Measurements from ENCODE around the gene FBXW9. TPM values are rescaled to one million over a fixed set of nuclear protein-coding genes. Genes with fewer than 3 reads are reported as not detected.
A peak's percentile ranks its signal among the peaks of the same experiment; 100 is the strongest.
"Not testable (repeated sequence)": the region's sequence is repeated elsewhere in the genome, so short reads cannot be mapped to it uniquely, and the experiment has no call there.

The FBXW9 gene
- total and polyA plus RNA-seq, 2 of the 13 experiments (the other 11 are each of a cell fraction or from before 2014, with no cell fraction given): 5.7 to 6.1 TPM

GRCh38 chr19:12678039-12678438, 18.4 kb downstream of the FBXW9 start:
- H3K27ac ChIP-seq (ENCODE audit: extremely low read length, insufficient read depth, low read length); H3K4me2 ChIP-seq (ENCODE audit: low read depth, low read length); H3K9me3 ChIP-seq (ENCODE audit: low read length); H3K9ac ChIP-seq (ENCODE audit: insufficient read depth, low read depth, low read length); intact Hi-C loops (cut with micrococcal nuclease; ENCODE audit: unreplicated experiment); H3K27me3 ChIP-seq (ENCODE audit: control insufficient read depth in 1 of 2, insufficient read depth in 2 of 2, low read length in 2 of 2); H3K79me2 ChIP-seq (ENCODE audit: insufficient read depth, low read length); H3K4me3 ChIP-seq (replicated peaks in 1 of 3; ENCODE audit: insufficient read depth in 1 of 3, low read depth in 2 of 3, low read length in 3 of 3); ATAC-seq; BruUV-seq (replicated peaks); in situ Hi-C loops (cut with HindIII; ENCODE audit: extremely low pct_ligation_motif_present, low pct_unique_long_range_greater_than_20kb); FAIRE-seq; H2AFZ ChIP-seq (ENCODE audit: low read length); H4K20me1 ChIP-seq (ENCODE audit: insufficient read depth, low read length); CTCF ChIA-PET (ENCODE audit: low intra/inter-chr PET ratio, low total read pairs): not testable (repeated sequence)
- peak; percentile 55; the same call in 1 of the 2 replicates for TF ChIP-seq CEBPB (IDR thresholded peaks at IDR 0.05; ENCODE audit: borderline replicate concordance, low read depth, low read length)
- peak; percentile 46; the same call in 1 of the 2 replicates for TF ChIP-seq ZNF362 (CRISPR knock-in tag; IDR thresholded peaks at IDR 0.05; ENCODE audit: borderline replicate concordance)
- WGBS (ENCODE audit: low lambda C conversion rate): 77% methylated on average over 5 of the region's 5 CpGs
- POLR2A ChIA-PET: interaction anchor here (0.8 to 2.5 kb wide), 4 partner anchors 9 to 45 kb away, joined by 3 to 9 read pairs (median 3); partner anchors contain the start of genes FBXW9, MAN2B1 and WDR83
- peak; percentile 24 for DNase-seq (ENCODE audit: low spot score)
- Histone ChIP-seq H3K4me1 (ENCODE audit: insufficient read depth, low read length) (peaks cover 16% of the 10 kb centered on the region), H3K36me3 (replicated peaks in 1 of 2; ENCODE audit: control insufficient read depth in 1 of 2, insufficient read depth in 2 of 2, low read length in 2 of 2) (peaks cover 32 to 57% of the 10 kb centered on the region in 2 experiments)

DNA sequence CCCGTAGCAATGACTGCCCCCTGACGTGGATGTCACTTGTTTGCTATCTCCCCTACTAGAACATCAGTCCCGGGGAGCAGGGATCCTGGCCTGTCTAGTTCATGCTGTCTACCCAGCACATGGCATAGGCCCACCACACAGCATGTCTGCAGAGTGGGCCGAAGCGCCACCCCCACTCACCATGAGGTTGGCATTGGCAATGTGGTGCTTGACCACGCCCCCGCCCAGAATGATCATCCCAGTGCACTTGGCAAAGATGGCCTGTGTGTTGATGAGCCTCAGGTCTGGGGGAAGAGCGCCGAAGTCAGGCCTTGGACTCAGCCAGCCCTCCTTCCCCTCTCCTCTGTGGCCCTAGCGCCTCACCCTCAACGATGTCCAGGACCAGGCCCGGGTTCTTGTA, 19.5 kb downstream of the FBXW9 start:
- H3K4me1 ChIP-seq (ENCODE audit: insufficient read depth, low read length): peaks cover 16% of the 10 kb centered on the region
- in situ Hi-C loops (cut with HindIII; ENCODE audit: extremely low pct_ligation_motif_present, low pct_unique_long_range_greater_than_20kb) (no loop called here), intact Hi-C loops (cut with micrococcal nuclease; ENCODE audit: unreplicated experiment) (no loop called here)
- H3K9ac ChIP-seq (ENCODE audit: insufficient read depth, low read depth, low read length): no peak overlapping the region
- H2AFZ ChIP-seq (ENCODE audit: low read length): no peak overlapping the region
- no peak for FAIRE-seq
- no peaks in the 10 kb centered on the region; a peak in 1 of 5 replicates for H3K27me3 ChIP-seq (ENCODE audit: control insufficient read depth in 1 of 2, insufficient read depth in 2 of 2, low read length in 2 of 2)
- BruUV-seq (replicated peaks): no TSS peak
- POLR2A ChIA-PET: interaction anchor here (0.9 to 2.5 kb wide), 4 partner anchors 11 to 66 kb away, joined by 3 to 9 read pairs (median 5); partner anchors contain the start of genes FBXW9, GET3, MAN2B1 and WDR83
- H4K20me1 ChIP-seq (ENCODE audit: insufficient read depth, low read length): peaks cover 2% of the 10 kb centered on the region; the same call in 1 of the 2 replicates
- no peak overlapping the region for H3K4me3 ChIP-seq (replicated peaks in 1 of 3; ENCODE audit: insufficient read depth in 1 of 3, low read depth in 2 of 3, low read length in 3 of 3)
- no peak for ATAC-seq
- peaks cover 5% of the 10 kb centered on the region for H3K79me2 ChIP-seq (ENCODE audit: insufficient read depth, low read length)
- over 99% methylated on average over 12 of the region's 12 CpGs for WGBS (ENCODE audit: low lambda C conversion rate)
- peaks cover 36 to 63% of the 10 kb centered on the region in 2 experiments for H3K36me3 ChIP-seq (replicated peaks in 1 of 2; ENCODE audit: control insufficient read depth in 1 of 2, insufficient read depth in 2 of 2, low read length in 2 of 2)
- H3K4me2 ChIP-seq (ENCODE audit: low read depth, low read length): no peak overlapping the region
- no peaks in the 10 kb centered on the region for H3K9me3 ChIP-seq (ENCODE audit: low read length)
- no peak for DNase-seq (ENCODE audit: low spot score)
- TF ChIP-seq NR3C1 (CRISPR knock-in tag; IDR thresholded peaks at IDR 0.05) (no peak), AGO2 (optimal IDR thresholded peaks at IDR 0.05; ENCODE audit: low read depth, low read length) (peak; percentile 50)
- no peak overlapping the region for H3K27ac ChIP-seq (ENCODE audit: extremely low read length, insufficient read depth, low read length)
- CTCF ChIA-PET (ENCODE audit: low intra/inter-chr PET ratio, low total read pairs): interaction anchor here (0.8 to 1.1 kb wide), 2 partner anchors 113 to 114 kb away, joined by 3 read pairs; partner anchors contain the start of gene JUNB
